ENCODE results near the gene FXYD2.

Gene FXYD2

DNA sequence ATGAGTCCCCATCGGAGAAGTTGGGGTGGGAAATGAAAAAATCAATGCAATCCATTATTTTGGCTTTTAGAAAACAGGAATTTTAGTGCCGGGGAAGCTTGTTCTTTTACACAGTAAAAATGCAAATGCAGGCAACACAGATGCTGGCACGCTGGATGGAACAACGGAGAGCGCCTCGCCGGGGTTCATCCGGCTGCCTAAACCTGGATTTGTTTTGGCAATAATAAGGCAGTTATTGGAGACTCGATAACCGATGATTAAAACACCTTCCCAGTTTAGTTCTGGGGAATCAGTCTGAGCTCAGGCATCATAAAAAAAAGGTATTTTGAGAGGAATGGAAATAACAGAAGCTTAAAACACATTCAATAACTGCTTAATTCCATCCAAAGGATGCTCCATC is 30.4 kb downstream of the FXYD2 start:
- peaks cover 1% of the 10 kb centered on the region for H3K4me1 ChIP-seq (ENCODE audit: insufficient read depth, insufficient read length)

DNA sequence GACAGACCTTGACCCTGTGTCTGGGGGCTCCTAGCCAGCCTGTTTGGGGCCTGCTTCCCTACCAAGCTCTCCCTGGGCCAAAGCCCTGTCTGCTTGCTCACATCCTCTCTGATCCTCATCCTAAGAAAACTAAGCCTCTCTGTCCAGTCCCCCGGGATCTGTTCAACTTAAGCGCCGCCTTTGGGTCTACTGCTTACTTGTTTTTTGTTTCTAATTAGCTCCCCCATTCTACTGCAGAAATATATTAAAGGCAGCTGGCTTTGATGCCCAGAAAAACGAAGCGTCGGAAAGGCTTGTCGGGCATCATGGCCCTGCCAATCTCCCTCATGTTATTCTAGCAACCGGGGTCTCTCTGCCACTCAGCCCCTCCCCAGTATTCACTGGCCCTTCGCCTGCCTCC is 31.0 kb downstream of the FXYD2 start:
- H3K9me3 ChIP-seq (ENCODE audit: insufficient read depth, low read length): no peaks in the 10 kb centered on the region
- no peak overlapping the region for H3K9ac ChIP-seq (ENCODE audit: insufficient read length, low read depth)
- H3K36me3 ChIP-seq (ENCODE audit: insufficient read depth, insufficient read length, low read length): no peaks in the 10 kb centered on the region
- TF ChIP-seq YY1 (IDR thresholded peaks at IDR 0.05; ENCODE audit: insufficient read depth, insufficient read length) (no peak), SUZ12 (IDR thresholded peaks at IDR 0.05; ENCODE audit: extremely low read depth, insufficient read depth, insufficient read length) (no peak), ZNF274 (IDR thresholded peaks at IDR 0.05; ENCODE audit: low read depth, low read length) (no peak)
- H3K27me3 ChIP-seq (ENCODE audit: insufficient read depth, insufficient read length): peaks cover 57% of the 10 kb centered on the region
- peaks cover 1% of the 10 kb centered on the region for H3K4me1 ChIP-seq (ENCODE audit: insufficient read depth, insufficient read length)
- DNase-seq (ENCODE audit: low read depth, low spot score): no peak
- no peak overlapping the region for H3K4me3 ChIP-seq (ENCODE audit: insufficient read length, low read depth)

More for the DNA sequence above, 30.4 kb downstream of the FXYD2 start:
- TF ChIP-seq YY1 (IDR thresholded peaks at IDR 0.05; ENCODE audit: insufficient read depth, insufficient read length) (no peak), ZNF274 (IDR thresholded peaks at IDR 0.05; ENCODE audit: low read depth, low read length) (no peak), SUZ12 (IDR thresholded peaks at IDR 0.05; ENCODE audit: extremely low read depth, insufficient read depth, insufficient read length) (no peak)
- Histone ChIP-seq H3K9ac (ENCODE audit: insufficient read length, low read depth) (no peak overlapping the region), H3K27me3 (ENCODE audit: insufficient read depth, insufficient read length) (peaks cover 62% of the 10 kb centered on the region), H3K9me3 (ENCODE audit: insufficient read depth, low read length) (no peaks in the 10 kb centered on the region), H3K36me3 (ENCODE audit: insufficient read depth, insufficient read length, low read length) (no peaks in the 10 kb centered on the region), H3K4me3 (ENCODE audit: insufficient read length, low read depth) (no peak overlapping the region)
- no peak for DNase-seq (ENCODE audit: low read depth, low spot score)

DNA sequence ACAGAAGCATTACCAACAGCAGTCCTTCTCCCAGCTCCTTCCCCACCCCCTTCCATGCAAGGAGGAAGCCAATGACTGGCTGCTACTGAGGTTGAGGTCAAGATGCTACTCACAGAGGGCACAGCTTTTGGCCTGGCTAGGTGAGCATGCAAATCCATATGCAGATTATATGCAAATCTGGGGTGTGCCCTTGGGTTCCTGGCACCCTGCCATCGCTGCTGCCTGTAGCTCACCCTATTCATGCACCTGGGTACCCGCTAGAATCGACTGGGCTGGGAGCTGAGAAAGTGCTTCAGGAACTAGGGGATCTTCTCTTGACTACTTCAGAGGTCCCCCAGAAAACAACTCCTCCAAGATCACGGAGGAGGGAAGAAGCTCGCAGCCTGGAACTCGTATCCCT is 31.6 kb downstream of the FXYD2 start:
- DNase-seq (ENCODE audit: low read depth, low spot score): no peak
- TF ChIP-seq SUZ12 (IDR thresholded peaks at IDR 0.05; ENCODE audit: extremely low read depth, insufficient read depth, insufficient read length) (no peak), YY1 (IDR thresholded peaks at IDR 0.05; ENCODE audit: insufficient read depth, insufficient read length) (no peak), ZNF274 (IDR thresholded peaks at IDR 0.05; ENCODE audit: low read depth, low read length) (no peak)
- Histone ChIP-seq H3K9ac (ENCODE audit: insufficient read length, low read depth) (no peak overlapping the region), H3K4me1 (ENCODE audit: insufficient read depth, insufficient read length) (peaks cover 1% of the 10 kb centered on the region), H3K27me3 (ENCODE audit: insufficient read depth, insufficient read length) (peaks cover 51% of the 10 kb centered on the region), H3K9me3 (ENCODE audit: insufficient read depth, low read length) (no peaks in the 10 kb centered on the region), H3K36me3 (ENCODE audit: insufficient read depth, insufficient read length, low read length) (no peaks in the 10 kb centered on the region), H3K4me3 (ENCODE audit: insufficient read length, low read depth) (no peak overlapping the region)

DNA sequence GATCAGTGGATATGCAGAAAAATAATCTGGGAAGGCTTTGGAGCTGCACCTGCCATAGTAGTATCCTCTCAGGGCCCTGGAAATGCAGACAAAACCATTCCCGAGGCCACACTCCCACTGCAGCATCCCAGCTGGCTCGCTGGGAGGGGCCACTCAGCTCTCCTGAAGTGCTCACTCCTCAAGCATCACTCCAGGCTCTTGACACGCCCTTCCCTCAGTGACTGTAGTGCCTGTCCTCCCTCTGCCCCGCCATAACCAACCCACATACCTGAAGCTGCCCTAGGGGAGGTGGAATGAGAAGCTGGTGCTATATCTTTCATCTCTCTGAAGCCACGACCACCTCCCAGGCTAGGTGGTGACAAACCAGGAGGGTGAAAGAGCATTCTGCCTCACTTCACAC is 32.3 kb downstream of the FXYD2 start:
- TF ChIP-seq SUZ12 (IDR thresholded peaks at IDR 0.05; ENCODE audit: extremely low read depth, insufficient read depth, insufficient read length) (no peak), ZNF274 (IDR thresholded peaks at IDR 0.05; ENCODE audit: low read depth, low read length) (no peak), YY1 (IDR thresholded peaks at IDR 0.05; ENCODE audit: insufficient read depth, insufficient read length) (no peak)
- no peaks in the 10 kb centered on the region for H3K36me3 ChIP-seq (ENCODE audit: insufficient read depth, insufficient read length, low read length)
- DNase-seq (ENCODE audit: low read depth, low spot score): no peak
- H3K27me3 ChIP-seq (ENCODE audit: insufficient read depth, insufficient read length): peaks cover 44% of the 10 kb centered on the region
- peaks cover 1% of the 10 kb centered on the region for H3K4me1 ChIP-seq (ENCODE audit: insufficient read depth, insufficient read length)
- no peak overlapping the region for H3K9ac ChIP-seq (ENCODE audit: insufficient read length, low read depth)
- H3K4me3 ChIP-seq (ENCODE audit: insufficient read length, low read depth): no peak overlapping the region
- H3K9me3 ChIP-seq (ENCODE audit: insufficient read depth, low read length): no peaks in the 10 kb centered on the region

DNA sequence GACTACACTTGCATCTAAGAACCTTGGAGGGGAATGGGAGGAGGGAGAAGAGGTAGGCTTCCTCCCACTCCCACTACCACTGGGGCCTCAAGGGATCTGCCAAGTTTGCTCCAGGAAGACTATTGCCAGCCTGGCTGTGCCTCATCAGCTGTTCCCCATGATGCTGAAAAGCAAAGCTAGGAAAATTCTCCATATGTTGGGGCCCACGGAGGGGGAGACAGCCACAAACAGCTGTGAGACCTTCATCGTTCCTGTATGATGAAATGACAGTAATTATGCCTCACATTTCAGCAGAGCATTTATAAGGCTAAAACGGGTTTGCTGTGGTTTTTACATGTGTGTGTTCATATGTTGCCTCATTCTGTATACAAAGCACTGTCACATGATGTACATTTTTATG is 34.3 kb downstream of the FXYD2 start:
- H3K27me3 ChIP-seq (ENCODE audit: insufficient read depth, insufficient read length): peaks cover 24% of the 10 kb centered on the region
- H3K4me1 ChIP-seq (ENCODE audit: insufficient read depth, insufficient read length): peaks cover 1% of the 10 kb centered on the region
- DNase-seq (ENCODE audit: low read depth, low spot score): no peak
- H3K9me3 ChIP-seq (ENCODE audit: insufficient read depth, low read length): no peaks in the 10 kb centered on the region
- no peak overlapping the region for H3K9ac ChIP-seq (ENCODE audit: insufficient read length, low read depth)
- no peak overlapping the region for H3K4me3 ChIP-seq (ENCODE audit: insufficient read length, low read depth)
- H3K36me3 ChIP-seq (ENCODE audit: insufficient read depth, insufficient read length, low read length): no peaks in the 10 kb centered on the region
- TF ChIP-seq SUZ12 (IDR thresholded peaks at IDR 0.05; ENCODE audit: extremely low read depth, insufficient read depth, insufficient read length) (no peak), ZNF274 (IDR thresholded peaks at IDR 0.05; ENCODE audit: low read depth, low read length) (no peak), YY1 (IDR thresholded peaks at IDR 0.05; ENCODE audit: insufficient read depth, insufficient read length) (no peak)

DNA sequence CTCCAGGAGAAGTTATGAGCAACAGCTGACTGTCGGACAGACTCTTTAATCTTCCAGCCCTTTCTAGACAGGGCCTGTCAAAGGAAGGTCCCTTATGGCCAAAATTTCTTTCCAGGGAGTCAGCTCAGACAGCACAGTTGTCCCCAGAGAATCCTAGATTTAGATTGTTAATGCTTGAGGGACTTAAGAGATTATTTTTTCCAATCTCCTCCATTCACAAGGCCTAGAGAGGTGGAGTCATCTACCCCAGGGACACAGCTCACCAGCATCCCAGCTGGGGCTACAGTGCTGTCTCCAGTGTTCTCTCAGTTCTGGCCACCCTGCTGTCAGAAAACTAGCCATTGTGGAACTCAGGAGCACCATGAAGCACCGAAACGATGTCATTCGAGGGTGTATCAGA is 35.3 kb downstream of the FXYD2 start:
- H3K36me3 ChIP-seq (ENCODE audit: insufficient read depth, insufficient read length, low read length): no peaks in the 10 kb centered on the region
- no peak for DNase-seq (ENCODE audit: low read depth, low spot score)
- H3K4me3 ChIP-seq (ENCODE audit: insufficient read length, low read depth): no peak overlapping the region
- H3K27me3 ChIP-seq (ENCODE audit: insufficient read depth, insufficient read length): peaks cover 14% of the 10 kb centered on the region
- TF ChIP-seq SUZ12 (IDR thresholded peaks at IDR 0.05; ENCODE audit: extremely low read depth, insufficient read depth, insufficient read length) (no peak), YY1 (IDR thresholded peaks at IDR 0.05; ENCODE audit: insufficient read depth, insufficient read length) (no peak), ZNF274 (IDR thresholded peaks at IDR 0.05; ENCODE audit: low read depth, low read length) (no peak)
- no peak overlapping the region for H3K9ac ChIP-seq (ENCODE audit: insufficient read length, low read depth)
- peaks cover 5% of the 10 kb centered on the region for H3K4me1 ChIP-seq (ENCODE audit: insufficient read depth, insufficient read length)
- no peaks in the 10 kb centered on the region for H3K9me3 ChIP-seq (ENCODE audit: insufficient read depth, low read length)

DNA sequence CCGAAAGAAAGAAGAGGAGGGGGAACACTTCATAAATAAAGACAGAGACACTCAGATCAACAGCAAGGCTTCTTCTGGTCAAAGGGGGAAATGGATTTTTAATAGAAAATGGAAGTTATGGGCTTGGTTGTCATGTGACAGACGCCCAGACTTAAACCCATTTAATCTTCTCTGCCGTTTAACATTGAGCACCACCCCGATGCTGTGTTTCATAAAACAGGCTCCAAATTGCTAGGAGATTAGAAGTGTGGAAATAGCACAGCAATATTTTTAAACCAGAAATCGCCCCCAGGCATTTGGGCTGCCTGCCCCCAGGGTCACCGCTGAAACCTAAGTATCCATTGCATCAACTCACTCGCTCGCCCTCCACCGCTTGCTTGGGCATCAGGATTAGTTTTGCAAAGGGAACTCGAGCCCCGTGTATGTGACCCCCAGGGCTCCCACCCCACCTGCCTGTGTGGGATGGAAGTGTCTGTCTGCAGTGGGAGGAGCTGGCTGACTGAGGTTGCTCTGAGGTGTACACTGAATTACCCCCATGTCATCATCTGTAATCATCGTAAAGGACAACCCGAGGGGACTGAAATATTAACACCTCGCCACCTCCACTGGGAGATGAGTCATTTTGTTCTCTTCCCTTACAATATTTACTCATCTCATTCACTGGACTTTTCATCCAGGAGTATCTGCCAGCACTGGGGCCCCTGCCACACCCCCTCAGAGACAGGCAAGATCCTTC is 38.2 kb downstream of the FXYD2 start:
- no peaks in the 10 kb centered on the region for H3K27me3 ChIP-seq (ENCODE audit: insufficient read depth, insufficient read length)
- TF ChIP-seq YY1 (IDR thresholded peaks at IDR 0.05; ENCODE audit: insufficient read depth, insufficient read length) (no peak), SUZ12 (IDR thresholded peaks at IDR 0.05; ENCODE audit: extremely low read depth, insufficient read depth, insufficient read length) (no peak), ZNF274 (IDR thresholded peaks at IDR 0.05; ENCODE audit: low read depth, low read length) (no peak)
- H3K9ac ChIP-seq (ENCODE audit: insufficient read length, low read depth): no peak overlapping the region
- H3K4me3 ChIP-seq (ENCODE audit: insufficient read length, low read depth): no peak overlapping the region
- H3K4me1 ChIP-seq (ENCODE audit: insufficient read depth, insufficient read length): peaks cover 3% of the 10 kb centered on the region
- H3K36me3 ChIP-seq (ENCODE audit: insufficient read depth, insufficient read length, low read length): no peaks in the 10 kb centered on the region
- no peaks in the 10 kb centered on the region for H3K9me3 ChIP-seq (ENCODE audit: insufficient read depth, low read length)
- no peak for DNase-seq (ENCODE audit: low read depth, low spot score)
